ENCODE data around the gene RTRAF. TPM values are rescaled to one million over a fixed set of nuclear protein-coding genes. Genes with fewer than 3 reads are reported as not detected.
A peak's percentile ranks its signal among the peaks of the same experiment; 100 is the strongest.

RTRAF gene
- total RNA-seq, 6 experiments from 2014 or later, result 35.1 to 73.0 (median 55.4) TPM

- H3K27me3 ChIP-seq, result no peaks in the 10 kb centered on the region
- no peak for TF ChIP-seq POLR2A (IDR thresholded peaks at IDR 0.05)
- no peak for TF ChIP-seq CTCF (IDR thresholded peaks at IDR 0.05)
- H3K9me3 ChIP-seq, result no peaks in the 10 kb centered on the region
- 61% methylated on average over 7 of the region's 7 CpGs for WGBS (ENCODE audit: insufficient coverage, low coverage, low lambda C conversion rate, missing lambda C conversion rate)
- no peak for ATAC-seq
- H3K36me3 ChIP-seq, result no peaks in the 10 kb centered on the region
- no peak overlapping the region for H3K27ac ChIP-seq
- DNase-seq, result no peak
- intact Hi-C loops (cut with DNase I), result no loop called here
- H3K4me3 ChIP-seq, result no peak overlapping the region
- no peaks in the 10 kb centered on the region for H3K4me1 ChIP-seq
These were observed 51.3 kb downstream of the RTRAF start for GRCh38 chr14:52040598-52040997.

- Histone ChIP-seq H3K4me3 (no peak overlapping the region), H3K36me3 (no peaks in the 10 kb centered on the region), H3K4me1 (no peaks in the 10 kb centered on the region), H3K27me3 (no peaks in the 10 kb centered on the region), H3K27ac (no peak overlapping the region), H3K9me3 (no peaks in the 10 kb centered on the region)
- WGBS (ENCODE audit: insufficient coverage, low coverage, low lambda C conversion rate, missing lambda C conversion rate), result 50% methylated on average over 8 of the region's 8 CpGs
- DNase-seq (no peak), ATAC-seq (no peak)
- intact Hi-C loops (cut with DNase I), result no loop called here
- TF ChIP-seq CTCF (IDR thresholded peaks at IDR 0.05) (no peak), POLR2A (IDR thresholded peaks at IDR 0.05) (no peak)
These were observed 53.3 kb downstream of the RTRAF start for GRCh38 chr14:52042371-52043289.

- 24% methylated on average over 5 of the region's 5 CpGs for WGBS (ENCODE audit: insufficient coverage, low coverage, low lambda C conversion rate, missing lambda C conversion rate)
- DNase-seq (no peak), ATAC-seq (peak in 3 of 4 donors; percentile 33 to 53 (median 41))
- no peak for TF ChIP-seq POLR2A (IDR thresholded peaks at IDR 0.05)
- TF ChIP-seq CTCF (IDR thresholded peaks at IDR 0.05), result peak; percentile 19 to 25 (median 21)
- intact Hi-C loops (cut with DNase I), result no loop called here
- Histone ChIP-seq H3K9me3 (no peaks in the 10 kb centered on the region), H3K4me1 (no peaks in the 10 kb centered on the region), H3K36me3 (no peaks in the 10 kb centered on the region), H3K27me3 (no peaks in the 10 kb centered on the region), H3K4me3 (no peak overlapping the region), H3K27ac (no peak overlapping the region)
These were observed 54.3 kb downstream of the RTRAF start for GRCh38 chr14:52043690-52044089.

GRCh38 chr14:52044791-52045522 is 55.6 kb downstream of the RTRAF start:
- no peaks in the 10 kb centered on the region for H3K27me3 ChIP-seq
- no peak for ATAC-seq
- TF ChIP-seq POLR2A (IDR thresholded peaks at IDR 0.05) (no peak), CTCF (IDR thresholded peaks at IDR 0.05) (no peak)
- intact Hi-C loops (cut with DNase I), result no loop called here
- WGBS (ENCODE audit: insufficient coverage, low coverage, low lambda C conversion rate, missing lambda C conversion rate), result 53% methylated on average over 9 of the region's 11 CpGs
- H3K4me1 ChIP-seq, result no peaks in the 10 kb centered on the region
- H3K9me3 ChIP-seq, result no peaks in the 10 kb centered on the region
- H3K27ac ChIP-seq, result no peak overlapping the region
- no peak for DNase-seq
- no peaks in the 10 kb centered on the region for H3K36me3 ChIP-seq
- H3K4me3 ChIP-seq, result no peak overlapping the region

All from right lobe of liver (tissue), 6 donors.